Spleen (tissue), 11 donors: ENCODE data around the gene ARL15. TPM values are rescaled to one million over a fixed set of nuclear protein-coding genes. Genes with fewer than 3 reads are reported as not detected.

Source experiments
- DNase-seq: peaks from one replicate; pipeline ENCODE4 v3.0.0-alpha.2; 2020
- H3K27ac ChIP-seq, 8 donors: fragments of 200-600 bp; sonication (generic) in 7 of 8; 1 replicate in 4 of 8; 2 replicates in 4 of 8; pipeline versions ENCODE4 v1.5.0 to v1.8.0; 2016 to 2021; ENCODE audit warnings: inconsistent platforms in 4 of 8, mild to moderate bottlenecking in 4 of 8, moderate library complexity in 1 of 8
- H3K27me3 ChIP-seq, 7 donors: fragments of 200-600 bp; sonication (generic) in 6 of 7; replicated peaks in 1 of 7; 1 replicate in 4 of 7; 2 replicates in 3 of 7; pipeline versions ENCODE4 v1.5.0 to v1.8.0; 2016 to 2021; ENCODE audit warnings: inconsistent platforms in 3 of 7, mild to moderate bottlenecking in 1 of 7
- H3K36me3 ChIP-seq, 6 donors: fragments of 200-600 bp; sonication (generic) in 5 of 6; 1 replicate in 4 of 6; 2 replicates in 2 of 6; pipeline versions ENCODE4 v1.5.0 to v1.8.0; 2016 to 2021; ENCODE audit warnings: inconsistent platforms in 2 of 6
- H3K4me1 ChIP-seq, 6 donors: fragments of 200-600 bp; sonication (generic) in 5 of 6; 1 replicate in 3 of 6; 2 replicates in 3 of 6; pipeline versions ENCODE4 v1.5.0 to v1.8.0; 2016 to 2021; ENCODE audit warnings: inconsistent platforms in 3 of 6
- H3K4me3 ChIP-seq, 8 donors: fragments of 200-600 bp; sonication (generic) in 7 of 8; 1 replicate in 4 of 8; 2 replicates in 4 of 8; pipeline versions ENCODE4 v1.5.0 to v1.8.0; 2016 to 2021; ENCODE audit warnings: inconsistent platforms in 4 of 8, mild to moderate bottlenecking in 4 of 8, moderate library complexity in 2 of 8
- H3K9me3 ChIP-seq, 8 donors: fragments of 200-600 bp; sonication (generic) in 7 of 8; 1 replicate in 4 of 8; 2 replicates in 4 of 8; pipeline versions ENCODE4 v1.5.0 to v1.8.0; 2016 to 2021; ENCODE audit warnings: inconsistent platforms in 4 of 8
- CTCF ChIP-seq, 11 experiments: fragments of 200-600 bp in 7 of 11; fragments of 450-650 bp in 4 of 11; sonication (generic) in 4 of 11; IDR thresholded peaks in 8 of 11; conservative IDR thresholded peaks in 3 of 11; 1 replicate in 7 of 11; 2 replicates in 4 of 11; pipeline versions ENCODE4 v1.4.0 to v1.8.0; 2016 to 2021; ENCODE audit warnings: antibody characterized with exemption in 11 of 11, inconsistent platforms in 4 of 11, mild to moderate bottlenecking in 1 of 11
- POLR2A ChIP-seq, 3 donors: fragments of 450-650 bp; IDR thresholded peaks; one replicate each; pipeline ENCODE4 v1.5.1; 2017; ENCODE audit warnings: antibody characterized with exemption in 3 of 3, mild to moderate bottlenecking in 1 of 3
- POLR2AphosphoS5 ChIP-seq, 3 donors: sonication (generic); formaldehyde crosslinking; IDR thresholded peaks; one replicate each; pipeline ENCODE4 v1.5.1; 2017; ENCODE audit warnings: antibody characterized with exemption in 3 of 3
- WGBS, 5 donors: extraction: QIAGEN DNeasy Blood & Tissue Kit in 3 of 5; methylation state at CpG; one replicate each; pipeline versions ENCODE4 v1.1.5 to v1.1.7; 2013 to 2018; 5-methylcytosine and 5-hydroxymethylcytosine counted together
- intact Hi-C: fragments of 100-400 bp; cut with DNase I; formaldehyde crosslinking; loops from one replicate; pipeline ENCODE4 v1.15.0; 2023; ENCODE audit warnings: low total_unique reads
- polyA plus RNA-seq, 3 donors: library from polyadenylated mRNA; stranded (reverse); fragments of 200-250 nt; gene quantifications; one replicate each; pipeline ENCODE4 v1.2.1, GENCODE V29; 2013
- total RNA-seq, 7 donors: library from RNA; depleted of rRNA in 3 of 7; stranded (reverse); fragments of >200 nt in 3 of 7; fragmentation: NEBNext Ultra II Directional in 4 of 7; extraction: Animal tissue kit (Norgen Biotek cat#: 25700) in 4 of 7; gene quantifications; one replicate each; pipeline versions ENCODE4 v1.1.0 to v1.2.1, GENCODE V29; 2016 to 2021
- donor health status: healthy with polysubstance abuse.
- donor health status: DM: no; HTN: no; CAD: no; lungs with moderate emphysema.
- donor health status: DM: no; HTN: no; CAD: no.
- donor health status: Bipolar disorder and iron deficiency.
- donor health status: healthy.
- donor health status: DM: no; HTN: no; CAD: no.
- donor health status: DM: yes; HTN: yes; CAD: no.

ARL15 gene
- total and polyA plus RNA-seq, 10 donors: 6.3 to 70.2 (median 37.1) TPM

- Histone ChIP-seq H3K36me3 (peaks cover 0 to 8% (median 0%) of the 10 kb centered on the region in 6 donors), H3K27me3 (no peaks in the 10 kb centered on the region), H3K4me3 (no peak overlapping the region), H3K4me1 (peaks cover 0 to 7% (median 0%) of the 10 kb centered on the region in 6 donors), H3K9me3 (no peaks in the 10 kb centered on the region), H3K27ac (no peak overlapping the region)
- DNase-seq: no peak
- no peak for TF ChIP-seq CTCF (IDR thresholded peaks at IDR 0.05 in 8 of 11, conservative IDR thresholded peaks at IDR 0.05 in 3 of 11)
- no peak for TF ChIP-seq POLR2AphosphoS5 (IDR thresholded peaks at IDR 0.05)
- TF ChIP-seq POLR2A (IDR thresholded peaks at IDR 0.05): no peak
- intact Hi-C loops: no loop called here
- WGBS, 5 donors: 77 to 87% (median 85%) methylated on average over 4 of the region's 4 CpGs
Observed at GRCh38 chr5:53934151-53934820, 376.1 kb downstream of the ARL15 start.

DNA sequence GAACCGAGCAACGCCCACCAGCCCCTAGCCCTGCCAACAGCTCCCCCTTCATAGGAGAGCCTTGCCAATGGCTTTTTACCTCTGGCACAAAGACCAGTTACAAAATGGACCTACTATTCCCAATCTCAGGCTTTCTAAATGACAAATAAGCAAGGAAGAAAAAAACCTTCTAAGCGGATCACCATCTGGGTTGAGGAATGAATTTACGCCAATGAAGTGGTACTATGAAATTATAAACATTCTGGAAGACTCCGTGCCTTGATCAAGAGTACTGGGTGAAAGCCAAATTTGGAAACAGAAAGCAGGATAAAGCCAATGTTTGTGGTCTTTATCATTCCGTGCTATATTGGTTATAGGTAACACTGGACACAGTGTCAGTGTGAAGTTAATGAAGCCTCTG, 378.0 kb downstream of the ARL15 start:
- intact Hi-C loops: no loop called here
- H3K27me3 ChIP-seq: no peaks in the 10 kb centered on the region
- TF ChIP-seq POLR2AphosphoS5 (IDR thresholded peaks at IDR 0.05) (no peak), POLR2A (IDR thresholded peaks at IDR 0.05) (no peak), CTCF (IDR thresholded peaks at IDR 0.05 in 8 of 11, conservative IDR thresholded peaks at IDR 0.05 in 3 of 11) (no peak)
- WGBS, 5 donors: 93 to 99% (median 97%) methylated on average over 6 of the region's 6 CpGs
- no peaks in the 10 kb centered on the region for H3K36me3 ChIP-seq
- H3K4me3 ChIP-seq: no peak overlapping the region
- H3K4me1 ChIP-seq: peaks cover 0 to 7% (median 0%) of the 10 kb centered on the region in 6 donors
- H3K27ac ChIP-seq: no peak overlapping the region
- no peaks in the 10 kb centered on the region for H3K9me3 ChIP-seq
- DNase-seq: no peak

DNA sequence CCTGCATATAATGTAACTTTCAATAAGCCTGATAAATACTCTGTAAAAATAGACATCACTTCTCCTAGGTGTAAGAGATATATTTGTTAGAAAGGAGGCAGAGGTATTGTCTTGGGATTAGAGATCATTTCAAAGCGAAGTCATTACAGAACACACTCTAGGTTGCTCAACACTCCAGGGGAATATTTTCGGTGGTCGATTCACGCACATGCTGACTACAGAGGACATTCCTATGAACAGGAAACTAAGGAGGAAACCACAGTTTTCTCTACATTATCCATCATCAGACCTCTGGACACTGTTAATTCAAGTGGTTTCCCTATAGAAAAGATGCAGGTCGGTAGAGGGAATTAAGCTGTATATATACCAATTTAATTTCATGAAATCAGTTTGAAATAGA, 379.9 kb downstream of the ARL15 start:
- no peaks in the 10 kb centered on the region for H3K4me1 ChIP-seq
- H3K36me3 ChIP-seq: no peaks in the 10 kb centered on the region
- no peak for DNase-seq
- H3K27ac ChIP-seq: no peak overlapping the region
- intact Hi-C loops: no loop called here
- no peaks in the 10 kb centered on the region for H3K27me3 ChIP-seq
- H3K4me3 ChIP-seq: no peak overlapping the region
- TF ChIP-seq CTCF (IDR thresholded peaks at IDR 0.05 in 8 of 11, conservative IDR thresholded peaks at IDR 0.05 in 3 of 11) (no peak), POLR2AphosphoS5 (IDR thresholded peaks at IDR 0.05) (no peak), POLR2A (IDR thresholded peaks at IDR 0.05) (no peak)
- no peaks in the 10 kb centered on the region for H3K9me3 ChIP-seq
- WGBS, 5 donors: 32 to 68% (median 35%) methylated on average over 5 of the region's 5 CpGs

DNA sequence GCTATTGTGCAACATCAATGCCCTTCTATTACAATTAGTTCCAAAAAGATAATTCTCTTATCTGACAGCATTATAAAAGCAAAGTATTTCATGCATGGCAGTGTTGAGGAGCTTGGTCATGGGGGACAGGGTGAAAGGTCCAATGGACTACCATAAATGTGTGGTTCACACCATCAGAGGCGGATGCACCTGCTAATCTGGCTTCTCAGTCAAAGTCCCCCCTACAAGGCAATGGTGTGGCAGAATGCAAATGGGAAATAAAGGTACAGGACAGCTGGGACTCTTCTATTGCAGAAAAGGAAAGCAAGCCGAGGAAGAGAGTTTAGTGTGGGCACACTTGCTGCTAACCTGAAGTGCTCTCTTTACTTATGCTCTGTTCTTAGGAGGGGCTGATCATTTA, 380.8 kb downstream of the ARL15 start:
- H3K4me3 ChIP-seq: no peak overlapping the region
- H3K9me3 ChIP-seq: no peaks in the 10 kb centered on the region
- DNase-seq: no peak
- no peaks in the 10 kb centered on the region for H3K36me3 ChIP-seq
- intact Hi-C loops: no loop called here
- H3K4me1 ChIP-seq: no peaks in the 10 kb centered on the region
- TF ChIP-seq POLR2AphosphoS5 (IDR thresholded peaks at IDR 0.05) (no peak), CTCF (IDR thresholded peaks at IDR 0.05 in 8 of 11, conservative IDR thresholded peaks at IDR 0.05 in 3 of 11) (no peak), POLR2A (IDR thresholded peaks at IDR 0.05) (no peak)
- WGBS, 5 donors: 85 to 97% (median 96%) methylated on average over 2 of the region's 2 CpGs
- no peaks in the 10 kb centered on the region for H3K27me3 ChIP-seq
- no peak overlapping the region for H3K27ac ChIP-seq
